DMS153 treated with DMSO at 0.1 percent for 48 hours (cell line): ENCODE data around the gene UPP2.

Source experiments
- DNase-seq: peaks from one replicate; lab custom pipeline; 2025; ENCODE audit not compliant: unreplicated experiment; lab: John Stamatoyannopoulos, UW

The UPP2 gene

DNA sequence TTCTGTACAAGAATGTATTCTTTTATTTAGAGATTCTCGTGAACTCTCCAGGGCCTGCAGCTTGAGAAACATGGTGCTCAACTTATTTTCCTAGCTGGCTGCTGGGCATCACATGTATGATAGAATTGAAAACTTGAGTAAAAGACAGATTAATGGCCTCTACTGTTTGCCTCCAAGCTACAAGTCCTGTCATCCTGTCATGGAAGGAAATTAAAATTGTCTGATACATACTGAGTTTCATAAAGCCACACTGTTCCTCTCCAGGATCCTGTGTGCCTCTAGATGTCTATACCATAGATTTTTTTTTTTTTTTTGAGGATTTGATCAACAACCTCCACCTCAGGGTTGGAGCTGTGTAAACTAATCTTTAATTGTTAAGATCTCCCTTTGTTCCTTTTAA is 38.5 kb downstream of the UPP2 start:
- DNase-seq = no peak

DNA sequence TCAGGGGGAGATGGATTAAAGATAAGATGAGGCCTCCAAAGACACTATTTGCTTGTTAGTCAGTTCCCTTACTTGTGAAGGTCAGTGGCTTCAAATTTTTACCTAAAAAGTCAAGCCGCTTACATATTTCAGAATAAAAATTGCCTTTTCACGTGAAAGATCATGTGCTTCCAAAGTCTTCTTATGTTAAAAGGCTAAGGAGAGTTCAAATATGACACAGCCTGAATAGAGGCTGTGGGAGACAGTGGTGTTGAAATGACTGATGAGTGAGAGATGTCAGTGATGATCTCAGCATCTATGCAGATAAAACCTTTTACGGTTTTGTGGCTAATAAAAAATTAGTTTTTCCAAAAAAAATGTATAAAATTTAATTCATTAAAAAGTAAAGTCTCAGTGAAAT is 40.5 kb downstream of the UPP2 start:
- no peak for DNase-seq

DNA sequence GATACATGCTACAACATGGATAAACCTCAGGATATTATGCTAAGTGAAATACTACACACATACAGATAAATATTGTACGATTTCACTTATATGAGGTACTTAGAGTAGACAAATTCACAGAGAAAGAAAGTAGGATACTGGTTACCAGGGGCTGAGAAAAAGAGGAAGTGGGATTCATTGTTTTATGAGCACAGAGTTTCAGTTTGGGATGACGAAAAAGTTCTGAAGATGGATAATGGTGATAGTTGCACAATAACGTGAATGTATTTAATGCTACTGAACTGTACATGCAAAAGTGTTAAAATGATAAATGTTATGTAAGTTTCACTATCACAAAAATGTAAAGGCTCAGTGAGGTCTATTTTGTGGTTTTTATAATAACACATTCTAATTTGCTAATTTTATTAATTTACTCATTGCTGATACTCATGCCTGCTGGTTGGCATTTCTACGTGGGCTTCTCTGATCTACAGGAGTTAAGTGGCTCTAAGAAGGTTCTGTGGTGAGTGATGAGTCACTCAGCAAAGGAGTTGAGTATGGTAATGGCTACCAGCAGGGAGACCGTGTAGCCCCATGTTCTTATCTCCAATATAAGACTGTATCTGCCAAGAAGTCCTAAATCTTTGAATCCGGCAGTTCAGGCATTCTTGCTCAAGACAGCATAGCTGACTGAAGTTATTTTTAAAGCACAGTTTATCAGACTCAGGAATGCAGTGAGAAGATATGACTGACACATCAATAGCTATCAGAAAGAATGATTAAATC is 41.1 kb downstream of the UPP2 start:
- no peak for DNase-seq

DNA sequence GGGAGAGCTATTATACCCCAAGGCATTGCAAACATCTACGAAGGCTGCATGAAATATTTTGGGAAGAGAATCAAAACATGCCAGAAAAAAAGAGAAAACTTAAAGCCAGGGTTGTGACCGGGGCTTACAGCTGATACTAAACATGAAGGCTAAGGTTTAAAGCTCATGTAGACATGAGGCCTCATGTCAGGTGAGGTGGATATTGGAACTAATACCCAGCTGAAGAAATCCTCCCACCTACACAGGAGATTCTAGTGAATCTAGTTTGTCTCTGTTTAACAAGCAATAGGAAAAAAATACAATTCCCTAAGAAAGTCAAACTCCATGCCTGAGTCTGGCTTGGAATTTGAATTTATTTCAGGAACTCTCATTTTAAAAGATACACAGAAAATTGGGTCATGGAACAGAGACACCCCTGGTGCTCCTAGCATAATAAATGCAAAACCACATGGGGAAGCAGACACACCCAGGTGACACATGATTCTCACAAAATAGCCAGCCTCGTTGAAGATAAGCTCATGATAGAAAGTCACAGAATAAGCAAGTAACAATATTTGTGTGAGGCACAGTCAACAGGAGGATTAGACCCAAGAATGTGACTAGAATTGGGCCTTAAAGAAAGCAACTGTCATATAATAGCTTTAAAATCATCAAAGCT is 42.2 kb downstream of the UPP2 start:
- DNase-seq = no peak

DNA sequence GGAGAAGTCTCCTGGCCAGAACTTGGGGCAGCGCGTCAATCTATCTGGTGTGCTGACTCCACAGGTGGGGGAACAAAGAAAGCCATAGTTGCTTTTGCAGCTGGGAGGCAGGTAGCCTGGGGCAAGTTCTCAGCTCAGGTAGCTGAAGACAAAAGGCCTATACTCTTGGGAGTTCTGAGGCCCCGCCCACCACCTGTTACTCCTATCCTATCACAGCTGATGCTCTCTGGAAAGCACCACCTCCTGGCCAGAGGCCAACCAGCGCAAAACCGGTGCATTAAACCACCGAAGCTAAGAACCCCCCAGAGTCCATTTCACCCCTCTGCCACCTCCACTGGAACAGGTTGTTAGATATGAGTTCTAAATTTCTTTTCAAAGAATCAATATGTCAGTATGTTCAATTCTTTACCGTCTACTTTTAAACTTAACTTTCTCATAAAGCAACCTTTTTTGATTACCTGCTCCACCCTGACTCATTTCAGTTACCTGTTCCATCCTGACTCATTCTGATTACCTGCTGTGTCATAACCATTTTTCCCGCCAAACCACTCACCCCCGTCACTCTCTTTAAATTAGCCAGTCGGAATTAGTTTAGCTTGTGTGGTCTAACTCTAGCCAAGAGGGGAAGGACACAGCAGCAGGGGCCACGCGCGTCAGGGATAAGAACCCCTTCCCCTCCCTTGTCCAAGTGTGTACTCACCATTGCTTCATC is 43.4 kb downstream of the UPP2 start:
- DNase-seq = no peak

DNA sequence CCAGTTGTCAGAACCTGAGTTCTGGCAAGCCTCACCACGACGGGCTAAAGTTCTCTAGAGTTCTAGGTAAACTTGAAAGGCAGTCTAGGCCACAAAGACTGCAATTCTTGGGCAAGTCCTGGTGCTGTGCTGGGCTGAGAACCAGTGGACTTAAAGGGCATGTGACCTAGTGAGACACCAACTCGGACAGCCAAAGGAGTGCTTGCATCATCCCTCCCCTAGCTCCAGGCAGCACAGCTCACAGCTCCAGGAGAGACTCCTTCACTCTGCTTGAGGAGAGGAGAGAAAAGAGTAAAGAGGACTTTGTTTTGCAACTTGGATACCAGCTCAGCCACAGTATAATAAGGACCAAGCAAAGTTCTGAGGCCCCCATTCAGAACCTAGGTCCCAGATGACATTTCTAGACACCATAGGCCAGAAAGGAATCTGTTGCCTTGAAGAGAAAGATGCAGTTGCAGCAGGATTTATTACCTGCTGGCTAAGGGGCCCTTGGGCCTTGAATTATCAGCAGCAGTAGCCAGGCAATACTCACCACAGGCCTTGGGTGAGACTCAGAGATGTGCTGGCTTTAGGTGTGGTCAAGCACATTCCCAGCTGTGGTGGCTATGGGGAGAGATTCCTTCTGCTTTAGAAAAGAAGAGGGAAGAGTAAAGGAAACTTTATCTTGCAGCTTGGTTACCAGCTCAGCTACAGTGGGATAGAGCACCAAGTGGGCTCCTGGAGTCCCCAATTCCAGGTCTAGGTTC is 51.8 kb downstream of the UPP2 start:
- DNase-seq = no peak

DNA sequence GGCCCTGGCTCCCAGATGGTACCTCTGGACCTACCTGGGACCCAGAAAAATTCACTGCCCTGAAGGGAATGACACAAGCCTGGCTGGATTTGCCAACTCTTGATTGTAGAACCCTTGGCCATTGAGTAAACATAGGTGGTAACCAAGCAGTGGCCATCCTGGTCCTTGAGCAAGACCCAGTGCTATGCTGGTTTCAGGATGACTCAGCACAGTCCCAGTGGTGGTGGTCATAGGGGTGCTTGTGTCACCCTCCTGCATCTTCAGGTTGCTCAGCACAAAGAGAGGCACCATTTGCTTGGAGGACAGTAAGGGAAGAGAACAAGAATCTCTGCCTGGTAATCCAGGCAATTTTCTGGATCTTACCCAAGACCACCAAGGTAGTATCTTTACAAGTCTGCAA is 52.9 kb downstream of the UPP2 start:
- no peak for DNase-seq

DNA sequence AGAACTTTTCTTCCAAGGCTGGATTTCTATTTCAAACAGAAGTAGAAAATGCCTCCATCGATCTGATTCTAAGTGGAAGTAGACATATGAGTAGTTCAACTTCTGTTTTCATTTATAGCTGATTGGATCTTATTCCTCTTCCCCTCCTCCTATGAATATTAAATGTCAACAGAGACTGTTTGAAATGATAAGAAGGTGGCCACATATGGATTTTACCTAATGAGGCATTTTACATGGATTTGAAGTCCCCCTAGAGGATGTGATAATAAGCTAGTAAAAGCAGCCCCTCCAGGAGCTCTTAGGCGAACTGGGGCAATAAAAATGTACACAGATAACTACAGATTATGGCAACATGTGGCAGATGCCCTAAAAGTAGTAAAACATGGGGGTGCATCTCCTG is 71.0 kb downstream of the UPP2 start:
- no peak for DNase-seq

DNA sequence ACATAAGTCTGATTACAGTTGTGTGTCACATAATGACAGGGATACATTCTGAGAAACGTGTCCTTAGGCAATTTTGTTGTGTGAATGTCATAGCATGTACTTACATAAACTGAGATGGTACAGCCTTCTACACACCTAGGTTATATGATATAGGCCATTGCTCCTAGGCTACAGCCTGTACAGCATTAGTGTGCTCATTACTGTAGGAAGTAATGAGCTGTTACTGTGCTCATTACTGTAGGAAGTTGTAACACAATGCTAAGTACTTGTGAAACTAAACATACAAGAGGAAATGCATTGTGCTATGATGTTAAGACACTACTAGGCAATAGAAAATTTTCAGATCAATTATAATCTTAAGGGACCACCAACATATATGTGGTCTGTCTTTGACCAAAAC is 72.8 kb downstream of the UPP2 start:
- DNase-seq = no peak

DNA sequence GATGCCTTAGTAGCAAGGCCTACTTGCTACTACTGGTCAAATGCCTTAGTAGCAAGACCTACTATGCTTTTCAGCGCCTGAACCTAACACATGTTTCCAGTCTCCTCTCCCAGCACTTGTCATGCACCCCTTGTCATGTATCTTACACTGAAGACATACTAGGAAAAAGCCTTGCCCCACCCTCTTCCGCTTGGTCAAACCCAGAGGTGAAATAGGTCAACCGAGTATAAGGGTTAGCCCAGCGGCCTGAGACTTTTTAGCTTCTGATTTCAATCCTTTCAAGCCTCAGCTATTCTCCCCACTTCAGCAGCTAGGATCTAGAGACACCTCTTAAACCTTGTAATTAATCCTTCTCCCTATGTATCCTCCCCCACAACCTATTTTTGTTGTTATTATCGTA is 73.3 kb downstream of the UPP2 start:
- DNase-seq = no peak

DNA sequence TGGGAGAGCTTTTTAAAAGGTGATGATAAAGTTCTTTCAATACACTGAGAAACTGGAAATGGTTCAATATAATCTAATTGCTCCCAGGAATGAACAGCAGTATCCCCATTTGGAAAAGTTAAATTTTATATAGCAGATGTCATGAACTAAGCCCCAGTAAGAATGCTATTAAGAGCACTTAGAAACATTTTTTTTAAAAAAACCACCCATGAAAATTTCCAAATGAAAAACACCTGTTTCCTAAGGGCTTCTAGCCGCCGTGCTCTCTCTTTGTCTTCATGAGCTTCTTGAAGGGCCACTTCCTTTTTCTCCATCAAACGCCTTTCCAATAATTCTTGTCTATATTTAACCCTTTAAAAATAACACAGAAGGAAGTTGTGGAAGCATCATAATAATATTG is 77.0 kb downstream of the UPP2 start:
- no peak for DNase-seq

DNA sequence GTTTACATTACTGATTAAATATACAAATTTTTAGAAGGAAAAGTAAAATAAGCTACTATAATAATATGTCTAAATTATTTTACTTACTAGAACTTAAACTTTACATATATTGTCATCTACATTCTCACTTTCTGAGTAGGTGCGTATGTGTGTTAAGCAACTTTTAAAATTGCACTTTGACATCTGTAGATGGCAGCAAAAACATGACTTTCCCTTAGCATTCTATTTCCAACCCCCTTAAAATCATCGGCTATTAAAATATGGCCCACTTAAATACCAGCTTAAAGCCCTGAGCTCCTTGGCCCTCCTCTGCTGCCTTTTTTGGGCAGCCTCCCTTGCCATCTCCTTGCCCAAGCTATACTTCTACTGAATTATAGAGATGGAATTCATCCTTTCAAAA is 78.0 kb downstream of the UPP2 start:
- no peak for DNase-seq

DNA sequence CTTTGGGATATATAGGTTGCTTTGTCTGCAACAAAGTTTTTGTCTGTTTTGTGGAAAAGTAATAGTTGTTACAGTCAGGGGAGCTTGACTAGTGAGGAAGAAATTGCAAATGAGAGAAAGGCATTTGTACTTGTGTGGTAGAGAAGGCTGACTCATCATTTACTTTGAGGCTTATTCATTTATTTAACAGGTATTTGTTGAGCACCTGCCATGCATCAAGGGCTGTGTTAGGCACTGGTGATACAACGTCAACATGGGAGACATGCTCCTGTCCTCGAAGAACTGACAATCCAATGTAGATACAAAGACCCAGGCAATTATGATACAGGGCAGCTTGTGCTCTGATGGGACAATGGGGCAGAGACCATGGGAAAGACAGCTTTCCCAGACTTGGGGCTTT is 79.5 kb downstream of the UPP2 start:
- no peak for DNase-seq

DNA sequence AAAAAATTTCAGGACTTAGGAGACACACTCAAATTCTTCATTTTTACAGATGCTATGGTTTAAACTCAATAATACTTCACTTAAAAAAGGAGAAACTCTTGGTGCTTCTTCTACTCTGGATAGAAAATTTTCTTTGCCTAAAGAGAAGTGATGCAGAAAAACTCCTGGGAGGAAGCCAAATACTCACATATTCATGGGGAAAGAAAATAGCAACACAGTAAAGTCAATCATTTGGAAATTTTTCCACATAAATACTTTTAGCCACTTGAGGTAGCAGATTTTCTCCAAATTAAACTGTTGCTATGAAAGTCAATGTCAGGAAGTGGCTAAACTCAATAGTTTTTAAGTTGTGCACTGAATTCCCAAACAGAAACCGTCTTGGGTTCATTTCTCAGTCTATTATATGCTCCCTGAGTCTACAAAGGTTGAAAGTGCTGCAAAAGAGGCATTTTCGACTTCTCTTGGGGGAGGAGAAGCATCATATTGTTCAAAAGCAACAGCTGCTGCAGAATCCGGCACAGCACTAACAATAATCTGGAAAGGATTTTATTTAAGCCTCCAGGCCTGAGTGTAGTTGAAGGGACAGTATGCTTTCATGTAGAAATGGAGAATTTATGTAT is 81.1 kb downstream of the UPP2 start:
- DNase-seq = no peak

DNA sequence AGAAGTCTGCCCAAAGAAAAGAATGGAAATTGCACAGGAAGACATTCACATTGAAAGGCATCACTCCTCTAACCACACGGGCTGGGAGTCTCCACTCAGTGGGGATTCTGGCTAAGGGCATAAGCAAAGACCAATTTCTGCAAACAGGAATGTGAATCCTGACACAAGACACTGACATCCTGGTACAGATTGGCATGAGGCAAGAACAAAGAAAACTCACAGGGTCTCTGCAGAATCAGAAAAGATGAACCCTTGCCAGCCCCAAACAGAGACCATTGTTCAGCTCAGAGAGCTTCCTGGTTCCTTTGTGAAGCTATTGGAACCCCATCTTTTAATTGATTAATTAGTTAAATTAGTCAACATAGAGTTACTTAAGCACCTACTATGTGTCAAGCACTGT is 82.3 kb downstream of the UPP2 start:
- DNase-seq = no peak

DNA sequence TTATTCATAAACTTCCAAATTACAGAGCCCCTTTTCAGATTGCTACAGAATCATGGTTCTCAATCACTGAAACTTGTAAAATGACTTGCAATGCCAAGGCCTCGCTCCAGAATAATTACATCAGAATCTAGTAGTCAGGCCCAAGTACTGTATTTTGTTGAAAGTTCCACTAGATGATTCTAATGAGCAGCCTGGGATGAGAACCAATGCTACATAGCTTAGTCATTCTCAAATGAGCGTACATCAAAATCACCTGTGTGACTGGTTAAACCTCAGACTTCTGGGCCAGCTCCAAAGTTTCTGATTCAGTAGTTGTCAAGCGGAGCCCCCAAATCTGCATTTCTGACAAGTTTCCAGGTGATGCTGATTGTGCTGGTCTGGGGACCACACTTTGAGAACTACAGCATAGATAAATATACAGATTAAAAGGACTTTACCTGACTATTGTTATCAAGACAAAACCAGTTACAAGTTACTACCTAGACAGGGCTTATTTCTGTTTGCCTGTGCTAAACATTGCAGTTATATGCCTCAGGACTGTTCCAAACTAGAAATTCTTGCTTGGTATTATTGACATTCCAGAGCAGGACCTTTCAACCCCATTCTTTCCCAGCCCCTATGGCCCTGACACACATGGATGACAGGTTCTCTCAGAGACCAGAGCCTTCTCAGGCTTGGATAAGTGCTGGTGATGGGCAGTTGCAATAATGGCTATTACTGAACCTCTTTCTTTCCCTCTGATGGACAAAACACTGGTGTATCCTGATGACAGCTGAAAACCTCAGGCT is 83.1 kb downstream of the UPP2 start:
- no peak for DNase-seq
